CD4-positive, alpha-beta T cell (primary cell): ENCODE results near the gene RUFY3. TPM values are rescaled to one million over a fixed set of nuclear protein-coding genes. Genes with fewer than 3 reads are reported as not detected.
"Not testable (repeated sequence)": the region's sequence is repeated elsewhere in the genome, so short reads cannot be mapped to it uniquely, and the experiment has no call there.

Experiments
- ATAC-seq: fragments of 200-7000 bp; cut with Tn5 transposase; one replicate; pipeline ENCODE4 v1.10.0; 2022; ENCODE audit warnings: mild to moderate bottlenecking; ENCODE audit not compliant: poor library complexity
- CTCF ChIA-PET: fragments of 350-600 bp; sonication (Branson Sonifier 250); formaldehyde crosslinking; loops from one replicate; lab custom pipeline; 2021; ENCODE audit warnings: antibody characterized with exemption, inconsistent platforms; lab: Charles Lee
- POLR2A ChIA-PET: fragments of 350-600 bp; sonication (Branson Sonifier 250); formaldehyde crosslinking; loops from one replicate; lab custom pipeline; 2021; ENCODE audit warnings: antibody characterized with exemption, inconsistent platforms; lab: Charles Lee
- DNase-seq, 14 experiments: peaks; one replicate each; pipeline ENCODE4 v3.0.0-alpha.2; 2013 to 2020; ENCODE audit warnings: mixed read lengths in 2 of 14
- H3K27ac ChIP-seq, 2 donors: one replicate each; pipeline versions ENCODE4 v1.5.1 to v1.7.0; 2013; ENCODE audit warnings: low read length in 2 of 2, low read depth in 1 of 2, mild to moderate bottlenecking in 1 of 2
- H3K27me3 ChIP-seq, 2 experiments: 1 replicate in 1 of 2; 2 replicates in 1 of 2; pipeline versions ENCODE4 v1.6.1 to v1.7.0; 2013; ENCODE audit warnings: low read length in 2 of 2, control low read depth in 1 of 2, mild to moderate bottlenecking in 1 of 2, moderate library complexity in 1 of 2; ENCODE audit not compliant: insufficient read depth in 2 of 2, control insufficient read depth in 1 of 2
- H3K36me3 ChIP-seq: one replicate; pipeline ENCODE4 v1.6.1; 2013; ENCODE audit warnings: low read length, control low read depth; ENCODE audit not compliant: insufficient read depth
- H3K4me1 ChIP-seq: one replicate; pipeline ENCODE4 v1.6.1; 2013; ENCODE audit warnings: low read length, control low read depth; ENCODE audit not compliant: insufficient read depth
- H3K4me3 ChIP-seq: one replicate; pipeline ENCODE4 v1.5.1; 2013; ENCODE audit warnings: mild to moderate bottlenecking, low read length, moderate library complexity
- H3K9me3 ChIP-seq, 2 experiments: 1 replicate in 1 of 2; 2 replicates in 1 of 2; pipeline versions ENCODE4 v1.6.1 to v1.7.0; 2013; ENCODE audit warnings: low read length in 2 of 2, mild to moderate bottlenecking in 2 of 2, control low read depth in 1 of 2, moderate library complexity in 1 of 2; ENCODE audit not compliant: control insufficient read depth in 1 of 2, insufficient read depth in 1 of 2
- H3K27ac Mint-ChIP-seq: one replicate; pipeline ENCODE4 v1.8.0; 2020; ENCODE audit warnings: mixed read lengths
- H3K27me3 Mint-ChIP-seq: one replicate; pipeline ENCODE4 v1.8.0; 2021; ENCODE audit warnings: mixed read lengths
- H3K36me3 Mint-ChIP-seq: one replicate; pipeline ENCODE4 v1.8.0; 2021; ENCODE audit warnings: low read depth, mixed read lengths
- H3K4me1 Mint-ChIP-seq: one replicate; pipeline ENCODE4 v1.8.0; 2021; ENCODE audit warnings: low read depth, mixed read lengths
- H3K4me3 Mint-ChIP-seq: one replicate; pipeline ENCODE4 v1.8.0; 2020; ENCODE audit warnings: mild to moderate bottlenecking, mixed read lengths
- H3K9me3 Mint-ChIP-seq: one replicate; pipeline ENCODE4 v1.8.0; 2020; ENCODE audit warnings: mixed read lengths
- CTCF ChIP-seq: fragments of 200-600 bp; IDR thresholded peaks from one replicate; pipeline ENCODE4 v1.8.0; 2022; ENCODE audit warnings: antibody characterized with exemption, mild to moderate bottlenecking
- intact Hi-C, 2 experiments: fragments of 100-400 bp; cut with DNase I in 1 of 2; cut with micrococcal nuclease in 1 of 2; formaldehyde crosslinking; loops; one replicate each; pipeline versions ENCODE4 v1.15.1 to v1.9.0; 2023 to 2025; cut with DNase I, micrococcal nuclease
- total RNA-seq, 174 experiments: library from RNA in 2 of 174; stranded (reverse) in 2 of 174; gene quantifications; one replicate each; pipeline ENCODE4 v1.2.3 and lab custom pipeline; 2021 to 2026

The RUFY3 gene
- total RNA-seq, 2 experiments from 2014 or later = 18.0 to 18.1 TPM

- no peaks in the 10 kb centered on the region for H3K27me3 ChIP-seq
- peak within 1 kb of the TSS; percentile 69 to 73 for H3K27ac ChIP-seq
- H3K27ac Mint-ChIP-seq = peak within 1 kb of the TSS; percentile 93
- peak; percentile 92 to 97 (median 94) for DNase-seq
- ChIA-PET CTCF (interaction anchor here (0.8 to 1.6 kb wide), 4 partner anchors 63 to 243 kb away, joined by 4 to 7 read pairs (median 4); partner anchors contain the start of gene MOB1B), POLR2A (interaction anchor here (0.9 to 4.2 kb wide), 14 partner anchors 11 to 187 kb away, joined by 3 to 53 read pairs (median 8); partner anchors contain the start of genes DCK, MOB1B and UTP3)
- ATAC-seq = peak; percentile 91
- TF ChIP-seq CTCF = no peak
- H3K9me3 Mint-ChIP-seq = no peaks in the 10 kb centered on the region
- H3K27me3 Mint-ChIP-seq = no peaks in the 10 kb centered on the region
- intact Hi-C loops = loop anchor here (2.0 to 10.0 kb wide), 8 partner anchors 63 to 168 kb away; partner anchors contain the start of genes DCK (in 2 of the 2), MOB1B (in 1 of the 2) and UTP3 (in 1 of the 2)
- peaks cover 35% of the 10 kb centered on the region for H3K4me1 ChIP-seq
- peak within 1 kb of the TSS; percentile 73 for H3K4me3 ChIP-seq
- peaks cover 34% of the 10 kb centered on the region for H3K4me1 Mint-ChIP-seq
- no peaks in the 10 kb centered on the region for H3K9me3 ChIP-seq
- peaks cover 12% of the 10 kb centered on the region for H3K36me3 ChIP-seq
- H3K4me3 Mint-ChIP-seq = peak within 1 kb of the TSS; percentile 100
- peaks cover 21% of the 10 kb centered on the region for H3K36me3 Mint-ChIP-seq
Observed at GRCh38 chr4:70839589-70840093, 117.9 kb downstream of the RUFY3 start, which contains the start of gene GRSF1. Gene GRSF1 (minus strand): TSS chr4:70839890. CDS start chr4:70839827, 63 bp downstream.

GRCh38 chr4:70840137-70840536 lies 118.4 kb downstream of the RUFY3 start:
- intact Hi-C loops = loop anchor here (5.0 kb wide), 2 partner anchors 62 to 152 kb away; partner anchors contain the start of genes DCK (in 1 of the 2) and MOB1B (in 1 of the 2)
- H3K4me3 Mint-ChIP-seq = peak overlapping the region; percentile 81
- H3K27me3 ChIP-seq, H3K36me3 ChIP-seq, H3K9me3 Mint-ChIP-seq, H3K4me3 ChIP-seq, H3K9me3 ChIP-seq, H3K27ac ChIP-seq, H3K27me3 Mint-ChIP-seq: not testable (repeated sequence)
- peak overlapping the region; percentile 93 for H3K27ac Mint-ChIP-seq
- peaks cover 35% of the 10 kb centered on the region for H3K4me1 ChIP-seq
- ChIA-PET CTCF (interaction anchor here (0.8 to 1.6 kb wide), 2 partner anchors 170 to 243 kb away, joined by 4 read pairs; no protein-coding TSS in a partner anchor), POLR2A (interaction anchor here (0.8 to 4.2 kb wide), 13 partner anchors 15 to 188 kb away, joined by 3 to 53 read pairs (median 9); partner anchors contain the start of genes DCK, MOB1B and UTP3)
- ATAC-seq (peak; percentile 8), DNase-seq (peak in 12 of 14 experiments; percentile 28 to 79 (median 56))
- H3K36me3 Mint-ChIP-seq = peaks cover 16% of the 10 kb centered on the region
- H3K4me1 Mint-ChIP-seq = peaks cover 34% of the 10 kb centered on the region

DNA sequence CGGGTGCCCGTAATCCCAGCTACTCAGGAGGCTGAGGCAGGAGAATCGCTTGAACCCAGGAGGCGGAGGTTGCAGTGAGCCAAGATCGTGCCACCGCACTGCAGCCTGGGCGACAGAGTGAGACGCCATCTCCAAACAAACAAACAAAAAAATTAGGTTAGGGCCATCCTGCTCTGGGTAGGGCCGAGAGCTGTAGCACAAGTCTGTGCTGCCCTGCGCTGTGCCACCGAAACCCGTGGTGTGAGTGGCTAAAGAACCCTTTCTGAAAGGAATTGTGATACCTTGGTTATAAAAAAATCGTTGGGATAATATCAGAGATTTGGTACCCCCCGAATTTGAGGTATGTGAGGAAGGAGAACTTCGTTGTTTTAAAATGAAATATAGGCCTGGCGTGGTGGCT lies 118.9 kb downstream of the RUFY3 start:
- CTCF ChIA-PET, H3K27ac ChIP-seq, H3K27me3 ChIP-seq, H3K9me3 ChIP-seq, H3K27me3 Mint-ChIP-seq, H3K9me3 Mint-ChIP-seq, H3K4me3 ChIP-seq, ATAC-seq, H3K36me3 ChIP-seq: not testable (repeated sequence)
- Mint-ChIP-seq H3K36me3 (peaks cover 16% of the 10 kb centered on the region), H3K4me1 (peaks cover 34% of the 10 kb centered on the region), H3K4me3 (peak overlapping the region; percentile 81), H3K27ac (peak overlapping the region; percentile 93)
- POLR2A ChIA-PET = interaction anchor here (0.6 to 2.0 kb wide), 3 partner anchors 106 to 228 kb away, joined by 3 to 17 read pairs (median 3); partner anchors contain the start of gene DCK
- H3K4me1 ChIP-seq = peaks cover 34% of the 10 kb centered on the region
- DNase-seq = peak in 1 of 14 experiments; percentile 31
- intact Hi-C loops = loop anchor here (5.0 kb wide), 2 partner anchors 62 to 152 kb away; partner anchors contain the start of genes DCK (in 1 of the 2) and MOB1B (in 1 of the 2)

DNA sequence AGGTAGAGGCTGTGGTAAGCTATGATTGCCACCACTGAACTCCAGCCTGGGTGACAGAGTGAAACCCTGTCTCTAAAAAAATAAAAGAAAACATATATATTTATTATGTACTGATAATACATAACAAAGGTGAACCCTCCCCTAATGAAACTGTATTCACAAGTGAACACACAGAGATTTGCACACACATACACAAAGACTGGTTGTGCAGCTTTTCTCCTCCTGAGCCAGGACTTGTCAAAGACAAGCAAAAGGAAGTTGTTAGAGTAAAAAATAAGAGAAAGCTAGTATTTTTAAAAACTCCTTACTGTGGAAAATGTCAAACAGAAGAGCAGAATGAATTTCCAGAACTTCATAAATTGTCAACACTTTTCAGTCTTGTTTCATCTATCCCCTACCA lies 119.4 kb downstream of the RUFY3 start:
- H3K27ac Mint-ChIP-seq = peak overlapping the region; percentile 74
- peaks cover 14% of the 10 kb centered on the region for H3K36me3 Mint-ChIP-seq
- Histone ChIP-seq H3K4me1 (peaks cover 28% of the 10 kb centered on the region), H3K27ac (no peak overlapping the region), H3K27me3 (no peaks in the 10 kb centered on the region), H3K4me3 (no peak overlapping the region), H3K9me3 (no peaks in the 10 kb centered on the region), H3K36me3 (no peaks in the 10 kb centered on the region)
- intact Hi-C loops = loop anchor here (5.0 kb wide), 2 partner anchors 61 to 151 kb away; partner anchors contain the start of genes DCK (in 1 of the 2) and MOB1B (in 1 of the 2)
- H3K9me3 Mint-ChIP-seq = no peaks in the 10 kb centered on the region
- peaks cover 28% of the 10 kb centered on the region for H3K4me1 Mint-ChIP-seq
- TF ChIP-seq CTCF = no peak
- CTCF ChIA-PET = no interaction called here
- POLR2A ChIA-PET = interaction anchor here (0.6 to 0.8 kb wide), 2 partner anchors 107 to 227 kb away, joined by 3 read pairs; no protein-coding TSS in a partner anchor
- ATAC-seq (no peak), DNase-seq (no peak)
- H3K27me3 Mint-ChIP-seq = no peaks in the 10 kb centered on the region
- H3K4me3 Mint-ChIP-seq = peak overlapping the region; percentile 75
